ENCODE results near the gene STX4.

STX4 gene

GRCh38 chr16:31063495-31063842, 30.1 kb downstream of the STX4 start:
- H3F3A ChIP-seq (ENCODE audit: insufficient read depth, low read length): no peaks in the 10 kb centered on the region
- no peaks in the 10 kb centered on the region for H3K4me1 ChIP-seq (ENCODE audit: insufficient read depth, low read length, severe bottlenecking)
- no peak overlapping the region for H2AFZ ChIP-seq (ENCODE audit: low read length)
- no peak overlapping the region for H3K4me3 ChIP-seq (ENCODE audit: low read depth, low read length, poor library complexity, severe bottlenecking)
- H3K79me2 ChIP-seq (ENCODE audit: insufficient read depth, low read length): 0 out of 2 replicates have a peak, but pooled peaks cover 2% of the 10 kb centered on the region
- no peaks in the 10 kb centered on the region for H3K9me3 ChIP-seq (ENCODE audit: low read length)
- no peaks in the 10 kb centered on the region for H3K27me3 ChIP-seq (ENCODE audit: insufficient read depth, low read length)
- H3K9ac ChIP-seq (ENCODE audit: low read length): no peak overlapping the region
- H4K20me1 ChIP-seq (ENCODE audit: insufficient read depth, low read length): no peaks in the 10 kb centered on the region
- peaks cover 28% of the 10 kb centered on the region for H3K36me3 ChIP-seq (ENCODE audit: insufficient read depth, low read length)
- H3K9me2 ChIP-seq (ENCODE audit: low read depth, low read length): no peaks in the 10 kb centered on the region
- no peak overlapping the region for H3K27ac ChIP-seq (ENCODE audit: low read depth, low read length, poor library complexity, severe bottlenecking)
- TF ChIP-seq EZH2 (IDR thresholded peaks at IDR 0.05; ENCODE audit: borderline replicate concordance, low read length) (no peak), CTCF (IDR thresholded peaks at IDR 0.05; ENCODE audit: low read length) (no peak)
- no peak overlapping the region for H3K4me2 ChIP-seq (ENCODE audit: low read length)

- Histone ChIP-seq H3K36me3 (ENCODE audit: insufficient read depth, low read length) (peaks cover 28% of the 10 kb centered on the region), H3K9me2 (ENCODE audit: low read depth, low read length) (no peaks in the 10 kb centered on the region), H3K27ac (ENCODE audit: low read depth, low read length, poor library complexity, severe bottlenecking) (no peak overlapping the region), H3F3A (ENCODE audit: insufficient read depth, low read length) (no peaks in the 10 kb centered on the region), H3K4me3 (ENCODE audit: low read depth, low read length, poor library complexity, severe bottlenecking) (no peak overlapping the region), H3K4me2 (ENCODE audit: low read length) (no peak overlapping the region), H3K79me2 (ENCODE audit: insufficient read depth, low read length) (0 out of 2 replicates have a peak, but pooled peaks cover 6% of the 10 kb centered on the region), H3K27me3 (ENCODE audit: insufficient read depth, low read length) (no peaks in the 10 kb centered on the region), H3K9me3 (ENCODE audit: low read length) (no peaks in the 10 kb centered on the region), H4K20me1 (ENCODE audit: insufficient read depth, low read length) (no peaks in the 10 kb centered on the region), H2AFZ (ENCODE audit: low read length) (no peak overlapping the region), H3K4me1 (ENCODE audit: insufficient read depth, low read length, severe bottlenecking) (no peaks in the 10 kb centered on the region), H3K9ac (ENCODE audit: low read length) (no peak overlapping the region)
- TF ChIP-seq CTCF (IDR thresholded peaks at IDR 0.05; ENCODE audit: low read length): no peak
- no peak for TF ChIP-seq EZH2 (IDR thresholded peaks at IDR 0.05; ENCODE audit: borderline replicate concordance, low read length)
Measured at GRCh38 chr16:31063843-31064611, 30.7 kb downstream of the STX4 start.

GRCh38 chr16:31064882-31065461, 31.6 kb downstream of the STX4 start:
- H3K27me3 ChIP-seq (ENCODE audit: insufficient read depth, low read length): no peaks in the 10 kb centered on the region
- H3K9me3 ChIP-seq (ENCODE audit: low read length): no peaks in the 10 kb centered on the region
- peaks cover 9% of the 10 kb centered on the region; the same call in 1 of the 2 replicates for H3K79me2 ChIP-seq (ENCODE audit: insufficient read depth, low read length)
- H3K4me3 ChIP-seq (ENCODE audit: low read depth, low read length, poor library complexity, severe bottlenecking): no peak overlapping the region
- no peaks in the 10 kb centered on the region for H4K20me1 ChIP-seq (ENCODE audit: insufficient read depth, low read length)
- no peaks in the 10 kb centered on the region for H3K9me2 ChIP-seq (ENCODE audit: low read depth, low read length)
- H2AFZ ChIP-seq (ENCODE audit: low read length): no peak overlapping the region
- no peak overlapping the region for H3K4me2 ChIP-seq (ENCODE audit: low read length)
- no peak overlapping the region for H3K9ac ChIP-seq (ENCODE audit: low read length)
- no peaks in the 10 kb centered on the region for H3F3A ChIP-seq (ENCODE audit: insufficient read depth, low read length)
- no peaks in the 10 kb centered on the region for H3K4me1 ChIP-seq (ENCODE audit: insufficient read depth, low read length, severe bottlenecking)
- TF ChIP-seq CTCF (IDR thresholded peaks at IDR 0.05; ENCODE audit: low read length) (no peak), EZH2 (IDR thresholded peaks at IDR 0.05; ENCODE audit: borderline replicate concordance, low read length) (no peak)
- H3K27ac ChIP-seq (ENCODE audit: low read depth, low read length, poor library complexity, severe bottlenecking): no peak overlapping the region
- peaks cover 24% of the 10 kb centered on the region for H3K36me3 ChIP-seq (ENCODE audit: insufficient read depth, low read length)

All from OCI-LY1 (cell line).